Measurements from ENCODE around the gene SMPD4.
"Not testable (repeated sequence)": the region's sequence is repeated elsewhere in the genome, so short reads cannot be mapped to it uniquely, and the experiment has no call there.

Gene SMPD4

GRCh38 chr2:130198343-130198742, 16.9 kb upstream of the SMPD4 start, which contains the start of gene TUBA3E:
Gene TUBA3E, minus strand, starts transcription at chr2:130198439. Its CDS starts 79 bp downstream, at chr2:130198360.
- no peaks in the 10 kb centered on the region for H3K36me3 ChIP-seq (ENCODE audit: low read length)
- H3K4me2 ChIP-seq (ENCODE audit: low read depth, low read length, poor library complexity, severe bottlenecking): no peak within 1 kb of the TSS
- no peaks in the 10 kb centered on the region for H3K79me2 ChIP-seq (ENCODE audit: insufficient read depth, low read length)
- H3K4me3 ChIP-seq (ENCODE audit: insufficient read depth, low read length, poor library complexity, severe bottlenecking): no peak within 1 kb of the TSS
- H3K9me2 ChIP-seq (replicated peaks; ENCODE audit: insufficient read depth, low read length): no peaks in the 10 kb centered on the region
- H3F3A ChIP-seq (ENCODE audit: insufficient read depth): no peaks in the 10 kb centered on the region
- H3K9ac ChIP-seq (ENCODE audit: low read length): no peak within 1 kb of the TSS
- no peak within 1 kb of the TSS for H3K27ac ChIP-seq (ENCODE audit: low read depth, low read length)
- H3K27me3 ChIP-seq (ENCODE audit: low read length): no peaks in the 10 kb centered on the region
- no peak within 1 kb of the TSS for H2AFZ ChIP-seq (ENCODE audit: low read depth, low read length, severe bottlenecking)
- no peaks in the 10 kb centered on the region for H3K9me3 ChIP-seq (ENCODE audit: insufficient read depth, low read length)
- H4K20me1 ChIP-seq (ENCODE audit: low read depth, low read length): no peaks in the 10 kb centered on the region
- TF ChIP-seq CTCF (IDR thresholded peaks at IDR 0.05; ENCODE audit: insufficient read depth, low read length, poor library complexity, severe bottlenecking) (no peak), EZH2phosphoT487 (conservative IDR thresholded peaks at IDR 0.05; ENCODE audit: low read length) (no peak)

- H2AFZ ChIP-seq (ENCODE audit: low read depth, low read length, severe bottlenecking); H3F3A ChIP-seq (ENCODE audit: insufficient read depth); H3K4me3 ChIP-seq (ENCODE audit: insufficient read depth, low read length, poor library complexity, severe bottlenecking); H3K9me2 ChIP-seq (replicated peaks; ENCODE audit: insufficient read depth, low read length); H3K9me3 ChIP-seq (ENCODE audit: insufficient read depth, low read length); H3K4me2 ChIP-seq (ENCODE audit: low read depth, low read length, poor library complexity, severe bottlenecking); H3K27ac ChIP-seq (ENCODE audit: low read depth, low read length); H3K79me2 ChIP-seq (ENCODE audit: insufficient read depth, low read length); H3K9ac ChIP-seq (ENCODE audit: low read length); H3K27me3 ChIP-seq (ENCODE audit: low read length); H4K20me1 ChIP-seq (ENCODE audit: low read depth, low read length); H3K36me3 ChIP-seq (ENCODE audit: low read length): not testable (repeated sequence)
Observed at GRCh38 chr2:130196052-130196451, 14.7 kb upstream of the SMPD4 start.

GRCh38 chr2:130195089-130195635, 13.8 kb upstream of the SMPD4 start:
- H3K36me3 ChIP-seq (ENCODE audit: low read length); H3F3A ChIP-seq (ENCODE audit: insufficient read depth); H3K9me3 ChIP-seq (ENCODE audit: insufficient read depth, low read length); H3K4me3 ChIP-seq (ENCODE audit: insufficient read depth, low read length, poor library complexity, severe bottlenecking); H3K79me2 ChIP-seq (ENCODE audit: insufficient read depth, low read length); H3K27ac ChIP-seq (ENCODE audit: low read depth, low read length); H3K9me2 ChIP-seq (replicated peaks; ENCODE audit: insufficient read depth, low read length); H3K4me2 ChIP-seq (ENCODE audit: low read depth, low read length, poor library complexity, severe bottlenecking); H2AFZ ChIP-seq (ENCODE audit: low read depth, low read length, severe bottlenecking); H4K20me1 ChIP-seq (ENCODE audit: low read depth, low read length); H3K27me3 ChIP-seq (ENCODE audit: low read length); H3K9ac ChIP-seq (ENCODE audit: low read length): not testable (repeated sequence)

- not testable (repeated sequence) for H3K9ac ChIP-seq (ENCODE audit: low read length); H3K9me3 ChIP-seq (ENCODE audit: insufficient read depth, low read length); H2AFZ ChIP-seq (ENCODE audit: low read depth, low read length, severe bottlenecking); H3K27ac ChIP-seq (ENCODE audit: low read depth, low read length); H3K79me2 ChIP-seq (ENCODE audit: insufficient read depth, low read length); H3K9me2 ChIP-seq (replicated peaks; ENCODE audit: insufficient read depth, low read length); H3K4me3 ChIP-seq (ENCODE audit: insufficient read depth, low read length, poor library complexity, severe bottlenecking); H3K27me3 ChIP-seq (ENCODE audit: low read length); H3K4me2 ChIP-seq (ENCODE audit: low read depth, low read length, poor library complexity, severe bottlenecking); H3F3A ChIP-seq (ENCODE audit: insufficient read depth); H3K36me3 ChIP-seq (ENCODE audit: low read length); H4K20me1 ChIP-seq (ENCODE audit: low read depth, low read length)
Observed at GRCh38 chr2:130193824-130194223, 12.4 kb upstream of the SMPD4 start.

GRCh38 chr2:130192451-130192850, 11.0 kb upstream of the SMPD4 start:
- not testable (repeated sequence) for H3K27ac ChIP-seq (ENCODE audit: low read depth, low read length); H3K4me2 ChIP-seq (ENCODE audit: low read depth, low read length, poor library complexity, severe bottlenecking); H4K20me1 ChIP-seq (ENCODE audit: low read depth, low read length)

GRCh38 chr2:130191319-130191718, 9.9 kb upstream of the SMPD4 start:
- H3K79me2 ChIP-seq (ENCODE audit: insufficient read depth, low read length); H4K20me1 ChIP-seq (ENCODE audit: low read depth, low read length); H3F3A ChIP-seq (ENCODE audit: insufficient read depth); H3K4me3 ChIP-seq (ENCODE audit: insufficient read depth, low read length, poor library complexity, severe bottlenecking); H3K27me3 ChIP-seq (ENCODE audit: low read length); H3K4me2 ChIP-seq (ENCODE audit: low read depth, low read length, poor library complexity, severe bottlenecking); H3K36me3 ChIP-seq (ENCODE audit: low read length); H3K9me2 ChIP-seq (replicated peaks; ENCODE audit: insufficient read depth, low read length); H2AFZ ChIP-seq (ENCODE audit: low read depth, low read length, severe bottlenecking); H3K27ac ChIP-seq (ENCODE audit: low read depth, low read length); H3K9ac ChIP-seq (ENCODE audit: low read length); H3K9me3 ChIP-seq (ENCODE audit: insufficient read depth, low read length): not testable (repeated sequence)

More at GRCh38 chr2:130192451-130192850, 11.0 kb upstream of the SMPD4 start:
- not testable (repeated sequence) for H2AFZ ChIP-seq (ENCODE audit: low read depth, low read length, severe bottlenecking); H3K27me3 ChIP-seq (ENCODE audit: low read length); H3K4me3 ChIP-seq (ENCODE audit: insufficient read depth, low read length, poor library complexity, severe bottlenecking); H3K9ac ChIP-seq (ENCODE audit: low read length); H3F3A ChIP-seq (ENCODE audit: insufficient read depth); H3K36me3 ChIP-seq (ENCODE audit: low read length); H3K79me2 ChIP-seq (ENCODE audit: insufficient read depth, low read length); H3K9me3 ChIP-seq (ENCODE audit: insufficient read depth, low read length); H3K9me2 ChIP-seq (replicated peaks; ENCODE audit: insufficient read depth, low read length)
